ENCODE measurements around the gene MBP.

GRCh38 chr18:77140030-77140429 is 7.4 kb upstream of the MBP start:
- no peak for TF ChIP-seq REST (IDR thresholded peaks at IDR 0.05; ENCODE audit: insufficient read depth in 1 of 2, low read depth in 2 of 2, low read length in 1 of 2)
- no peak for TF ChIP-seq POLR2AphosphoS5 (IDR thresholded peaks at IDR 0.05; ENCODE audit: low read depth, low read length)
